Body of pancreas (tissue), 4 donors: ENCODE data around the gene KIAA1614.

Experiments
- CTCF ChIP-seq, 7 experiments: fragments of 450-650 bp in 4 of 7; fragments of 200-600 bp in 3 of 7; sonication (generic) in 3 of 7; IDR thresholded peaks; one replicate each; pipeline ENCODE4 v1.5.1; 2016 to 2019; ENCODE audit warnings: antibody characterized with exemption in 7 of 7
- POLR2A ChIP-seq, 3 donors: fragments of 450-650 bp; IDR thresholded peaks; one replicate each; pipeline ENCODE4 v1.6.1; 2016; ENCODE audit warnings: antibody characterized with exemption in 3 of 3, mild to moderate bottlenecking in 2 of 3

- TF ChIP-seq CTCF (IDR thresholded peaks at IDR 0.05) (no peak), POLR2A (IDR thresholded peaks at IDR 0.05) (no peak)
Measured at GRCh38 chr1:180928331-180929230, 15.9 kb downstream of the KIAA1614 start.
